NCI-H1436 treated with DMSO at 0.1 percent for 48 hours (cell line): ENCODE data around the gene NCSTN.

Experiments used
- DNase-seq: peaks from one replicate; lab custom pipeline; 2025; lab: John Stamatoyannopoulos, UW

The NCSTN gene

DNA sequence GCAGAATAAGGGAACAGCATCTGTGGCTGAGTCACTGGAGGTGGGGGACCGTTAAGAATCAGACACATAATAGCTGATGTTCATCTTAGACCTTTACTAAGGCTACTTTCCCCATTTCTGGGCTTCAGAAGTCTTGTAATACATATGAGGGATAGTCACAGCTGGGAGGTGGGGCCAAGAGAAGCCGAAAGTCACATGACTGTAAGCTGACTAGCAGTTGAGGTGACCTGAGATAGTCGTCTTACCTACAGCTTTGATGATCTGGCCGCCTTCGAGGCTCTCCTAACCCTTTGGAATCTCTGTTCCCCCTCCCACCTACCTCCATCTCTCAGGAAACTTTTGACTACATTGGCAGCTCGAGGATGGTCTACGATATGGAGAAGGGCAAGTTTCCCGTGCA, 9.4 kb downstream of the NCSTN start:
- DNase-seq, result no peak

DNA sequence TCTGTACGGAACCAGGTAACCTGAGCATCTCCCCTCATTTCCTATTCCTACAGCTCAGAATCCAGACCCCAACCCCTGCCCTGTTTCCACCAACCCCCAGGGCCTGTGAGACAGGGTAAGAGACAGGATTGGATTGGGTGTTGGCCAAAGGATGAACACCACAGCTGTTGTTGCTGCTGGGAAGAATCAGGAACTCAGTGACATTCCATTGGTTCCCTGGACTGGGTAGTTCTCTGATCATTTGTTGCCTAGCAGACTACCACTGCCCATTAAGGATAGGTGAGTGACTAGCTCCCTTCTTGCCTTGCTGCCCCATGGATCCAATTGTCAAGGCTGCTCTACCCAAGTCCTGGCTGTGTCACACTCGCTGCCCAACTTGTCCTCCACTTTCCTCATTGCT, 10.0 kb downstream of the NCSTN start:
- no peak for DNase-seq

DNA sequence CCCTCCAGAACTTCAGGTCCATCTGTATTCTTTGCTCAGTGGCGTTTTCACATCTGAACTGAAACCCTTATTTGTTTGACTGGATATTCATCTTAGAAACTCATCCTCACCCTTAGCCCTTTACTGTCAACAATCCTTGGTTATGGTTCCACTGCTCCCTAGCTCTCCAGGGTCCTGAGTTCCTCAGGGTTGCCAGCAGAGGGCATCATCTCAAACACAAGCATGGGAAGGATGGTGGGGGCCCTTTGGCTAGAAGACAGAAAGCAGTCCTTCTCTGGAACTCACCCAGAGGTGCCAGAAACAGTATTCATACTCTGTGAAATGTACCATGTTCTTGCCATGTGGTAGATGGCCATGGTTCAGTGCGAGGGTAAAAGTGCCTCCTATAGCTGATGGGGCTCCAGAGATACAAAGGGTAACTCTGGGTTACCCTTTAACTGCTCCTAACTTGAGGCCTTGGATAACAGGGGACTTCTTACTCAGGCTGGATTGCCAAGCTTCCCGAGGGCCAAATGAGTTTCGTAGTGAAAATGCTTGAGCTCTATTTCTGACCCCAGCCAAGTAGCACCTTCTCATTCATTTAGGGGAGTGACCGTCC, 11.3 kb downstream of the NCSTN start:
- DNase-seq, result no peak

DNA sequence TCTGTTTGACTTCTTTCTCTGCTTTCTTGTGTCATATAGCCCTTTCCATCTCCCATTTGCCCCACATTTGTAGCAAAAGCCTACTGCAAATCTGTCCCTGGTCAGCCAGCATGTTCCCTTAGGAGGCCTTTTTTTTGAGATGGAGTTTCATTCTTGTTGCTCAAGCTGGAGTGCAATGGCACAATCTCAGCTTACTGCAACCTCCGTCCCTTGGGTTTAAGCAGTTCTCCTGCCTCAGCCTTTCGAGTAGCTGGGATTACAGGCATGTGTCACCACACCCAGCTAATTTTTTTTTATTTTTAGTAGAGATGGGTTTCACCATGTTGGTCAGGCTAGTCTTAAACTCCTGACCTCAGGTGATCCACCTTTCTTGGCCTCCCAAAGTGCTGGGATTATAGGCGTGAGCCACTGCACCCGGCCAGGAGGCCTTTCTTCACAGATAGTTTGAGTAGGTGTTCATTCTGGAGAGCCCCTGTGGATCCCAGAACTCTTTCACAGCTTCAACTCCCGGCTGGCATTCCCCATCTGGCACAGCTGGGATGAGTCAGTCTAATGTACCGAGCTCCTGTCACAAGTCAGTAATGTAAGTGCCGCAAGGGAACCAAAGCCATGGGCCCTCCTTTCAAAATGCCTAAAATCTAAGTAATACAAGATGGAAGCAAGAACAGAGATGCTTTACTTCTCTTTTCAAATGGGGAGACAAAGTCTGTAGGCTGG, 14.3 kb downstream of the NCSTN start:
- DNase-seq, result no peak

DNA sequence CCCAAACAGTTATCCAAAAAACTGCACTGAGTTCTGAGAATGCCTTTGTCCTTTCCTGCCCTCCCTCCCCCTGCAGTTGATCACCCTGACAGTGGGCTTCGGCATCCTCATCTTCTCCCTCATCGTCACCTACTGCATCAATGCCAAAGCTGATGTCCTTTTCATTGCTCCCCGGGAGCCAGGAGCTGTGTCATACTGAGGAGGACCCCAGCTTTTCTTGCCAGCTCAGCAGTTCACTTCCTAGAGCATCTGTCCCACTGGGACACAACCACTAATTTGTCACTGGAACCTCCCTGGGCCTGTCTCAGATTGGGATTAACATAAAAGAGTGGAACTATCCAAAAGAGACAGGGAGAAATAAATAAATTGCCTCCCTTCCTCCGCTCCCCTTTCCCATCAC, 14.9 kb downstream of the NCSTN start:
- DNase-seq, result no peak

DNA sequence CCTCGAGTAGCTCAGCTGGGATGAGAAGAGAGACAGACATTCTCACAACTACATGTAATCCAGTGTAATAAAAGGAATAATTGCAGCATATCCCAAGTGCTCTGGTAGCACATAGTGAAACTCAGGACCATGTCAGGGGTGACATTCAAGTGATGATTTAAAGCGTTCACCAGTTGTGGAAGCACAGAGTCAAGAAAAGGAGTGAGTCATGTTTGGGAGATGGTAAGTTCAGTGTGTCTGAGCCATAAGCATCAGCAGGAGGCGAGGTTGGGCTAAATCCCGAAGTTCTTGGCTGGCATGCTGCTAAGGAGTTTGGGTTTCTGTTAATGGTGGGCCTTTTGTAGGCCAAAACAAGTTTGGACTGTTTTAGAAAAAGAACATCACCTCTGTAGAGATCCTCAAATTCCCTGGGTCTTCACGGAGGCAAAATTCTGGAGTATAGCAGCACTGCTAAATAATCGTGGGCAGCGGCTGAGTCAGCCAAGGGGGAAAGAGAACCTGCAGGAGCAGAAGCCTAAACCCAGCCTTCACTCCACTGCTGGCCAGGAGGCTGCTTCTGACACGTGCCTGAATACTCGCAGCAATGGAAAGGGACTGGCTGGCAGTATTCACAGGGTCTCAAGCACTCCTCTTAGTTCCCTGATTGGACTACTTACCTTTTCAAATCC, 16.5 kb downstream of the NCSTN start:
- DNase-seq, result no peak

DNA sequence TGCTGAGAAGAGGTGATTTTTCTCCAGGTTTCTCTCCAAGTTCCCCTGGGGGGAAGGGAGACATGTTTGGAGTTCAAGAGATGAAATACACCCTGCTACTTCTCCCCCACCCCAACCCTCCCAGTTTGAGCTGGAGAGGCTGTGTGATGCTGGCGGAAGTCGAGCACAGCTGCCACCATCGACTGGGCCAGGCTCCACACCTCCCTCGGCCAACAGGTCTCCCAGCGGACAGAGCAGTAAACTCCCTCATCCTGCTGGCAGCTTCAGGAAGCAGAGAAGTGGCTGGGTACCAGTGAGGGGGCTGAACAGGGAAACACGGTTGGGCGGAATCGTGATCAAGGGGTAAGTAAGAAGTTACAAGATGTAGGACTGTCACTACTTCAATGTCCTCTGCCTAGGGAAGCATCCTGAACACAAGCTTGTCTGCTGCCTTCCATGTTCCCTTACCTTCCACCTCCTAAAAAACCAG, 17.1 kb downstream of the NCSTN start:
- no peak for DNase-seq

DNA sequence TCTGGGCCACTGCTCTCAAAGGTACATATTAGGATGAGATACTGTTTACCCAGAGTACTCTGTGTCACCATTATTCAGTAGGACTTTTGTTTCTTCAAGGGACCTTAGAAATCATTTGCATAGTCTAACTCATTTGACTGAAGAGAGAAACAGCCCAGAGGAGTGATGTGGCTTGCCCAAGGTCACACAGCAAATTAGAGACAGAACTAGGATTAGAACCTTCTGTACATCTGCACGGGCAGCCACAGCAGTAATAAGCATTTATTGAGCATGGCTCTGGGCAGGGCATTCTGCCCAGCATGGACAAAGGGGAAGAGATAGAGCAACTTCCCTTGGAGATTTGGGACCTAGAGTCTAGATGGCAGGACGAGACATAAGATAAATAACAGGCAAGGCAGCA, 18.0 kb downstream of the NCSTN start:
- no peak for DNase-seq

DNA sequence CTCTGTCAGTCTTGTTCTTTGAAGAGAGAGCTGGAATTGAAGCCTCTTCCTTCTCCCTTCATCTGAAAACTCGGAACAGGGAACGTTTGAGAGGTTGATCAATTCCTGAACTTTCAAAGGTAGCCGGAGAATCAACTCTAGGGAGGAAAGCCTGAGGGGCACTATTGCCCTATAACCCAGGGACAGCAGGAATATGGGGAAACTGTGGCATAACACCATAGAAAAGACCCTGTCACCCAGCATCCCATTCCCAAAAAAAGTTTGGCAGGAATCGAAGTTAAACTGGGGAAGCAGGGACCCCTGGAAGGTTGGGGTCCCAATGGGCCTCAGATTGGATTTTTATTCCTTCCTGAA, 18.6 kb downstream of the NCSTN start:
- DNase-seq, result no peak

DNA sequence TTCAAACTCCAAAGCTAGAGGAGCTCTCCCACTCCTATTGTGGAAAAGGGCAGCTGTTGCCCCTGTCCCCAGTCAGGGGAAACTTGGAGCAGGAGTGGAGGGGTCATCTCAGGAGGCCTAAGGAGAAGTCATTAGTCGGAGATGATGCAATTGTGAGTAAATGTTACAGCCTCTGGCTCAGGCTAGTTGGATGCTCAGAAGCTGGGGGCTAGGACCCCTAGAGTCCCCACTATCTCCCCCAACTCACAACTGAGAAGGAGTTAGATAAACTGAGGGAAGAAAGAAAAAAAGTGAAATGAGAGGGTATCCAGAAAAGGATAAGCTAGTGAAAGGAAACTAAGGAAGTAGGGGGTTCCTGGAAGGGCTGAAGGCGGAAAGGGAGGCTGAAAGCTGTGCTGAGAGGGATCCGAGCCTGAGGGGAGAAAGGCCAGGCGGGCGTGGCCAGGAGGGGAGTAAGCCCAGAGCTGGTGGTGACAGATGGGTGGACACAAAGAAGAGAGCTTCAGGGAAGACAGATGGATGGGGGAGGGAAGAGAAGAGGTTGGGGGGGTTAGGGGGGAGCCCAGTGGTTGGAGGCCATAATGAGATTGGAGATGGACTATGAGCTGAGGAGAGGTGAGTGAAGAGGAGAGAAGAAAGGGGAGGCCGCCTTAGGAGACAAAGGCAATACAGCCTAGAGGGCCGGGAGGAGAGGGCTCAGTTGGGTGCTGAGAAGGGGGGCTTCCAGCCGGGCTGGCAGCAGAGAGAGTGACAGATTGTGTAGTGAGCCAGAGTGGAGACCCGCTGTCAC, 19.2 kb downstream of the NCSTN start:
- no peak for DNase-seq

DNA sequence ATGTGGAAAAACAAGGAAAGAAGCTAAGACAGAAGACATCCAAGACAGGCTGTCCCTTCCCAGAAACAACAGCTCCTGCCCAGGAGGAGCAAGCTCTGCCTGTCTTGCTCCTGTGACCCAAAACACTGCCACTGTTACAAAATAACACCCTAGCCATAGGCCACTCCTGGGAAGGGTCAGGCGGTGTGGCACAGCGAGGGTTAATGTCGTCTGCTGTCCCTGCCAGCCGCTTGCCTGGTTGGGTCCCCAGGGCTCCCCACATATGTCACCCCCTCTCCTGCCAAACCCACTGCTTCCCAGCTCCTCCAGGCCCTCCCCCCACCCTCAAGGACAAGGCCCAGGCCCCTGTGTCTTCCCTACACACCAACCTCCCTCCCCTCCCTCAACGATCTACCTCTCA, 19.8 kb downstream of the NCSTN start:
- no peak for DNase-seq

DNA sequence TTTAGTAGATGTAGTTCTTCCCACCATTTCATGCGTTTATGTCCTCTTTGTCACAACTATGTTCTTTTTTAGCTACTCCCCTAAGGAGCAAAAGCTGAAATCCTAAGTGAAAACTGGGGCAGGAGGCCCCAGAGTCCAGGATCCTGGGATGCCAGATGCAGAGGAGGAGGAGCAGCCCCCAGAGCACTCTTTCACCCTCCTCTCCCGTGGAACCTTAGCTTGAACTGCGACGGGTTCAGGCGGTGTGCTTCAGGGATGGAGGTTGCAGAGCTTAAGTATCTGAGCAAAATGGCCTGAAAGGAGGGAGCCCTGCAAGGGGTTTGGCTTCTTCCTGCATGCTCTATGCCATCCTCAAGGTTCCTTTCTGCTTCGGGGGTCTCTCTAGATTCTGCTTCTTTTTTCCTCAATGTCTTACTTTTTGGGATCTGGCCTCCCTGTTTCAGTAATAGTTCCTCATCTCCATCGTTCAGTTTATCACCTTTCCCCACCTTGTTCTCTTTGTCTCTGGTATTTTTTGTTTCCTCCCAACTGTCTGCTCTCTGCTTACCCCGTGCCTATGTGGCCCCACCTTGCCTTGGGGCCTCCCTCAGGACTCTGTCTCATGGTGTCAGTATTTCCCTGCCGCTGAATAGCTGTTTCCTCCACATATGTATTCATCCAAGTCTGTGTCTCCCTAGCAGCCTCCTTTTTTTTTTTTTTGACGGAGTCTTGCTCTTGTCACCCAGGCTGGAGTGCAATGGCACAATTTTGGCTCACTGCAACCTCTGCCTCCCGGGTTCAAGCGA, 21.0 kb downstream of the NCSTN start:
- DNase-seq, result no peak

DNA sequence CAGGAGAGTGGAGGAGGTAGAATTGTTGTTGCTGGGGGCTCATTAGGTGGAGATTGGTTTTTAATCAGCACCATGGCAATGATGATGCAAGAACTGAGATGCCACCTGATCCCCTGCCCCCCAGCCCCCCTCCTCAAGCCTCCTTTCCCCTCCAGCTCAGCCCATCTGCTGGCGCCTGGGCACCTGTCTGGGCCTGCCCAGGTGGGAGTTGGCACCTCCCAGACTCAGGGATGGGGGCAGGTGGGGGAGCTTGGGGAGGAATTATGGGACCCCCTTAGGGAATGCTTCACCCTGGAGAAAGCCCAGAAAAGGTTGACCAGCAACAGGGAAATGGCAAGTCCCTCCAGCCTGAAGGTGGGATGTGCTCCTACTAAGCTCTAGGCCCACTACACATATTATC, 22.1 kb downstream of the NCSTN start:
- no peak for DNase-seq

DNA sequence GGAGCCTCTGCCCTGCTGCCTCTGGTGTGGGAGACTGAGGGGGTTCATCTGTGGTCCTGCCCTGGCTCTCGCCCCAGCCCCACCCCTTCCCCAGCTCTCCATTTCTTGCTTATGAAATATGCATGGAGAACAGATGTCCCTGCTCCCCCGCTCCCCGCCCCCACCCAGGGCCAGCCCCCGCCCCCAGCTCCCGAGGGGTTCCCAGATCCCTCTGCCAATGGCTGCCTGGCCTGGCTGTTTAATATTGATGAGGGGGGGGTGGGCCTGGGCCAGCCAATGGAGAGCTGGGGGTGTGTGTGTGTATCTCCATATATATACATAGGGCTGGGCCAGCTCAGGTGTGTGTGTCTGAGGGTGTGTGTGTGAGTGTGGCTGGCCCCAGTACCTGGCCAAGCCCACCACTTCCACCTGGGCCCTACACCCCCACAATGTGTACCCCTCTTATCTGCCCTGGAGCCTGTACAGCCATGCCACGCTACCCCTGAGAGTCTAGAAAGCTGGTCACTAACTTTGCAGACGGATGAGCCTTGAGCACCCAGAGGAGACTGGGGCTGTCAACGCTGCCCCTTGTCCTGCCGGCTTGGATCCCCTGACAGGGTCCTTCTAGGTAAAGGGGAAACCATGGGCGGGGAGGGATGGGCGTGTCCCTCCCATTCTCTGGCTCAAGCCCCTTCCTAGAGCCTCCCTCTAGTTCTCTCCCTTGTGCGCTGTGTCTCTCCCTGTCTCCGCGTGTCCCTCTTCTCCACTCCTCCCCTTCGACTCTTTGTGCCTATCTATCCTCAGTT, 23.7 kb downstream of the NCSTN start, which contains the start of gene NHLH1:
NHLH1 (plus strand) TSS at position 341 of the 785 bp plus-strand sequence. CDS start 3,661 bp downstream, outside the sequence.
- DNase-seq, result no peak

DNA sequence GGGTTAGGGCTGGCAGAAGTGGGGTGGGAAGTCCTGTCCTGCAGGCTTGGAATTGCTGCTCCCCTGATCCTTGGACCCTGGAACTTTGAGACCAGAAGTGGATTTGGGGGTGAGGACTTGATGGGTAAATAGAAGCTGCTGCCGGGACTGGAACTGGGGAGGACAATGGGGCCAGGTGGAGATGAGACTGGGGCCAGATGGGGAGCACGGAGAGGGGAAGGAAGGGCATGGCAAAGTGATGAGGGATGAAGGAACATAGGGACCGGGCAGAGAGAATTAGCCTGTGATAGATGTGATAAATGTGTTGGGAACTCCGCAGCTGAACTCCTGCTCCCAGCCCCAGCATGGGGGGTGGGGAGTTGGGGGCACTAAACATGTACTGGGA, 24.3 kb downstream of the NCSTN start:
- no peak for DNase-seq

DNA sequence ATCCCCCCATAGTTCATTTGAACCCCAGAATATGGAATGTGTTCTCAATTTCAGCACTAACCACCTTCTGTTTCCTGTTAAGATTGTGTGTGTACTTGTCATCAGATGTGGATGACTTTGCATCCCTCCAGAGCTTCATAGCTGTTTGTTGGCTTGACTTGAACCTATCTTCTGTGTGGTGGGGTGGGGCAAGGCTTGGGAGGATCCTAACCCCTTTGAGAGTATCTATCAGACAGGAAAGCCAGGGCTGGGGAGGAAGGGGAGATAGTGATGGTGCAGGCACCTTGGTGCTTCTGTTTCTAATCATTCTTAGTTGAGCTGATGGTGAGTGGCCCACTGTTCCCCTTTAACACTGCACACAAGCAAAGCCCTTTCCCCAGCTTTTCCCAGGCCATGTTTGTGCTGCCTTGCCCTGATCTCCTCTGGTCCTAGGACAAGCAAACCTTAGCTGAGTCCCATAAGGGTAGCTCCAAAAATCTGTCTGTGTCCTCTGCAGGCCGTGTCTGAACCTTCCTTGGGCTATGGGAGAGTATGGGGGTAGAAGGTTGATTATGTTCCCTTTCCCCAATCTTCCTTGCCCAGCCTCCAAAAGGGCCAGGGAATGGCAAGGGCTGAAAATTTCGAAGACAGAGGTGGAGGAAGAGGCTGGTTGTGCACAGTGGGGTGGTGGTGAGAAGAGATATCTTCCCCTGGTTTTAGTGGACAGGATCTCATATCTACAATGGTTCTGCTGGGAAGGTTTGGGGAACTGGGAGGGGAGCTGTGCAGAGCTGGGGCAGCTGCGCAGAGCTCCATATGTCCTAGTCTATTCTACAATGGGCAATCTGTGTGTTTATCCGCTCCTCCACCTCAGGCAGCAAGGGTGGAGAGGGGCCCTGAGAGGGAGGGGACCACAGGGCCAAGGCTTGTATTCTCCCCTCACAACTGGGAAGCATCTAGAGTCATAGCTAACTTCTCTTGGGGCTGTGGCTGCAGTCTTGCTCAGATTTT, 25.0 kb downstream of the NCSTN start:
- no peak for DNase-seq

DNA sequence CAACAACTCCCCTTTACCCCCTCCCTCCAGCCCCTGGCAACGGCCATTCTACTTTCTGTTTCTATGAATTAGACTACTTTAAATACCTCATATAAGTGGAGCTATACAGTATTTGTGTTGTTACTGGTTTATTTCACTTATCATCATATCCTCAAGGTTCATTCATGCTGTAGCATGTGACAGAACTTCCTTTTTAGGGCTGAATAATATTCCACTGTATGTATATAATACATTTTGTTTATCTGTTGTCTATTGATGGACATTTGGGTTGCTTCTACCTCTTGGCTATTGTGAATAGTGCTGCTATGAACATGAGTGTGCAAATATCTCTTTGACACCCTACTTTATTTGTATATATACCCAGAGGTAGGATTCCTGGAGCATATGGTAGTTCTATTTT, 25.9 kb downstream of the NCSTN start:
- DNase-seq, result no peak

DNA sequence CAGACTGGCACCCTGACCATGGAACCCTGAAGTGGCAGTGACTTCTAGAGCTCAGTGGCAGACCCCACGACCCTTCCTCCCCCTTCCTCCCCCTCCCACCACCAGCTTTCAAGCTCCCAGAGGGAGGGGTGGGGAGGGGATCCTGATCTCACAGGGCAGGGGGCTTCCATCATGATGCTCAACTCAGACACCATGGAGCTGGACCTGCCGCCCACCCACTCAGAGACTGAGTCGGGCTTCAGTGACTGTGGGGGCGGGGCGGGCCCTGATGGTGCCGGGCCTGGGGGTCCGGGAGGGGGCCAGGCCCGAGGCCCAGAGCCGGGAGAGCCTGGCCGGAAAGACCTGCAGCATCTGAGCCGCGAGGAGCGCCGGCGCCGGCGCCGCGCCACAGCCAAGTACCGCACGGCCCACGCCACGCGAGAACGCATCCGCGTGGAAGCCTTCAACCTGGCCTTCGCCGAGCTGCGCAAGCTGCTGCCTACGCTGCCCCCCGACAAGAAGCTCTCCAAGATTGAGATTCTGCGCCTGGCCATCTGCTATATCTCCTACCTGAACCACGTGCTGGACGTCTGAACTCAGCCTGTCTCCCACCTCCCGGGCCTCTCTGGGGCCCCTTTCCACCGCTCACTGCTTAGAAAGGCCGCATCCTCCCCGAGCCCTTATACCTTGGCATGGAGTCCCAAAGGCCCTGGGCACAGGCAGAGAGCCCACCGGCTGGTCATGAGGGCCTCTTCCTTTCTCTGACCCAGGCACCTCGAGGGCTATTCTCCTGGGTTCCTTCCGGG, 27.6 kb downstream of the NCSTN start:
- DNase-seq, result no peak

DNA sequence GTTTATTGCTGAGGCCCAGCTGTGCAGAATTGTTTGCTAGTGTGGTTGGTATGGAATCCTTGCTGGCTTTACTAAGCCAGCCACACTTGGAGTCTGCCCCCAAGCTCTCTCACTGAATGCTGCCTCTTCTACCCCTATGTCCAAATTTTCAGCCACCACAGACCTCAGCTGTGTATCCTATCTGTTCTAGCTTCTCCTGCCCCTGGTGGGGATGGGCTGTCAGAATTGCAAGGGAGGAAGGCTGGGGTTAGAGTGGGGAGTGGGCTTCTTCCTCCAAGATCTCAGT, 28.1 kb downstream of the NCSTN start:
- DNase-seq, result no peak
